Fibroblast of mammary gland (primary cell): ENCODE results near the gene TMC3.

Experiments used
- DNase-seq: peaks from one replicate; pipeline ENCODE4 v3.0.0-alpha.2; 2010; ENCODE audit warnings: low read depth
- H3K4me3 ChIP-seq: 2 replicates; pipeline ENCODE4 v1.5.1; 2011; ENCODE audit warnings: low read depth, mild to moderate bottlenecking, low read length, moderate library complexity; ENCODE audit not compliant: control insufficient read depth
- CTCF ChIP-seq: conservative IDR thresholded peaks from 2 replicates; pipeline ENCODE4 v1.5.1; 2011; ENCODE audit warnings: low read depth, low read length, inconsistent platforms; ENCODE audit not compliant: control insufficient read depth, insufficient read depth

Gene TMC3

DNA sequence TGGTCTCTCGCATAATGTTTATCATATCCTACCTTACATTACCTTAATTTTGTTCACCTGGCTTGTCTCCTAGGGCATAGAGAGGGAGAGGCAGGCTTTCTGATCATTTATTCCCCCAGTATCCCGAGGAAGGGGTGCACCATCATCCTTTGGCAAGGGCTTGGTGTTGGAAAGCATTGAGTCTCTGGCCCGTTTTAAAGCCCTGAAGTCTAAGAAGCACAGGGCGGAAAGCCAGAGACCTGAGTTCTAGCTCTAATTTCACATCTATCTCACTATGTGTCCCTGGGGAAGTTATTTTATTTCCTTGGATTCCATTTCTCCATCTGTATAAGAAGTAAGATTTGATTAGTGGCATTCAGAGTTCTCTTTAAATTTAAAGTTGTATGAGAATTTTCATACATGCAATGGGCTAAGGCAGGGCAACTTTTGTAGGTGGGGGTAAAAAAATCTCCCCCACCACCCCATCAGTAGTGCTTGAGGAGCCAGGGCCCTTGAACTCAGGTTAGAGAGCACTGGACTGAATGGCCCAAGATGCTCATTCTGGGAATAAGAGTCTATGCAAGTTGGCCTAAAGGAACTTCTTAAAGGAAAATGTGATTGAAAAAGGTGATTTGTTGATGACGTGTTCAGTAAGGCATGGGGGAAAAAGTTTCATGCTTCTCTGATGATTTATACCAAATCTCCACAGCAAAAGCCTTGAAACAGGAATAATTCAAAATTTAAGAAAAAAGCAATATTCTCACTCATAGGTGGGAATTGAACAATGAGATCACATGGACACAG lies 10.1 kb downstream of the TMC3 start:
- TF ChIP-seq CTCF, result no peak
- no peak for DNase-seq
- H3K4me3 ChIP-seq, result no peak overlapping the region

GRCh38 chr15:81363276-81363675 lies 10.7 kb downstream of the TMC3 start:
- no peak for DNase-seq
- TF ChIP-seq CTCF, result no peak
- H3K4me3 ChIP-seq, result no peak overlapping the region

GRCh38 chr15:81362790-81363189 lies 11.2 kb downstream of the TMC3 start:
- no peak for DNase-seq
- TF ChIP-seq CTCF, result no peak
- no peak overlapping the region for H3K4me3 ChIP-seq

DNA sequence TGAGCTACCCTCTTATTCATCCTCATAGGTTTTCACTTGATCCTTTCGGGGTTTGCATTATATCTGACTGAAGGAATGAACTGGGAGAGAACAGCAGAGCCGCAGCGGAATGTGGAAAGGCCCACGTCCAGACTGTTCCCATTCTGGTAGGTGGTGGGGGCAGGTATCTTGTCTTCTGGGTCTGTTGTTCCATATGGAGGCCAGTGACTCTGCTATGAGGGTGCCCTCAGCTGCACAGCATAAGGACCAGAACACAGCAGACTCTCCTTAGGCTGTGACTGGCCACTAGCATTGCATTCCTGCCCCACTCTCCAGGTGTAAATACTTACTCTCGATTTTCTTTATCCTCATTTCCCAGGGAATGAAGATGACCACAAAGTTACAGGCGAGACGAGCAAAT lies 12.1 kb downstream of the TMC3 start:
- no peak for DNase-seq
- H3K4me3 ChIP-seq, result no peak overlapping the region
- TF ChIP-seq CTCF, result no peak

GRCh38 chr15:81360491-81360890 lies 13.5 kb downstream of the TMC3 start:
- no peak for TF ChIP-seq CTCF
- no peak for DNase-seq
- H3K4me3 ChIP-seq, result no peak overlapping the region

GRCh38 chr15:81358248-81358647 lies 15.8 kb downstream of the TMC3 start:
- no peak overlapping the region for H3K4me3 ChIP-seq
- TF ChIP-seq CTCF, result no peak
- DNase-seq, result no peak
